GM21515 (cell line): ENCODE data around the gene IPO8.
"Not testable (repeated sequence)": the region's sequence is repeated elsewhere in the genome, so short reads cannot be mapped to it uniquely, and the experiment has no call there.

ENCODE experiments used
- ATAC-seq: cut with Tn5 transposase; IDR thresholded peaks from one replicate; pipeline ENCODE4 v1.9.1; 2021; ENCODE audit not compliant: unreplicated experiment

IPO8 gene

DNA sequence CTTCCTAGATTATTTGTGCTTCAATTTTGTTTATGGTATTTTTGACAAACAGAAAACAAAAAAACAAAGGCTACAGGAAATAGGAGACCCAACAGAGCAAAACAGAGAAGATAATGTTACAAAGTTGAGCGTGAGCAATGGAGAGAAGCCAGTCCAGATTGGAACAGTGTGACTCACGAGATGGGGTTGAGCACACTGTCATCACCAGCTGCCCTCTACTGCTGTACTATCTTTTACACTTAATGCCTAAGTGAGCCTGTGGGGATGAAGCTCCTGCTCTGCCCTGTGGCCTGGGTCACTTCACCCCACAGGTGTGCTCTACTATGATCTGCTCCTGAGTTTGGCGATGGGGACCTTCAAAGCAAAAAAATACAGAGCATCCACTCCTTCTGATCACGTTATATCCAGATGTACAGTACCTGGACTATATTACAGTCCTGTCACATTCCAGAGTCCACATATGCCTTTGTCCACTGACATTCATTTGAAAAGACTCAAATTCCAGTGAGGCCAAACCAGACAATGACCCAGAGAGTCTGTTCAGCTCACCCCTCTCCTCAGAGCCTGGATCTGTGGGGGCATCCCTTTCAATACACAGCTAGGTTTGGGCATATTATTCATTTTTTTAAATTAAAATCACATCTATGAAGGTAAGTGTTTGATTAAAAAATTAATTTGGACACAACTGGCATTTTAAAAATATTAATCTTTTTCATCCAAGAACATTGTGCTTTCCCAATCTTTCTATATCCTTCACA lies 4.4 kb downstream of the IPO8 start:
- ATAC-seq: no peak

DNA sequence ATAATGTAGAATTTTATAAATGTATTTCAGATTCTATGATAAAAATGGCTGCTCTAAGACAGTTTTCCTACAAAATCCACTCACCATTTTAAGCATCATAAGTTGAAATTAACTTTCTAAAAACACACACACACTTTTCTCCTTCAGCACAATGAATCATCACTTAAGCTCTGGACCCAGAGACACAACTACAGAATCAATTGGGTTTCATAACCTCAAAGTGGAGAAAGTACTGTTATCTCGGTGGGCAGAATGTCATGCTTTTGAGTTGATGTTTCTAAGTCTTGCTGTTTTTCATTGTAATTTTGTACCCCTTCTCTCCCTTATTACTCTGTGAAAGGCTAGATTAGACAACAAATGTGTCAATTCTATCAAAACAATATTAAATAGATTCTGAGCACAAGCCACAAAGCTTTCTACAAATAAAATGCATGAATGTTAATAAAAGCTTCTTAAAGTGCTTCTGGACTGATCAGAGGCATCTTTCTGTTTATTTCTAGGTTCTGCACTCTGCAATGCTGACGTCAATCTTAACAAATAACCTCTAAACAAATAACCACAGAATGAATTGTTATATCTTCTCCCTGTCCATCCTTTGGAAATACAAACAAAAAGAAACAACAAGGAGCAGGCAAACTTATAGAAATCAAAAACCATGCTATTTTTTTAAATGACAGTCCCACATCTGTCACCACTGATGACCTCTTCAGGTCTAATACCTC lies 8.2 kb downstream of the IPO8 start:
- ATAC-seq: no peak

DNA sequence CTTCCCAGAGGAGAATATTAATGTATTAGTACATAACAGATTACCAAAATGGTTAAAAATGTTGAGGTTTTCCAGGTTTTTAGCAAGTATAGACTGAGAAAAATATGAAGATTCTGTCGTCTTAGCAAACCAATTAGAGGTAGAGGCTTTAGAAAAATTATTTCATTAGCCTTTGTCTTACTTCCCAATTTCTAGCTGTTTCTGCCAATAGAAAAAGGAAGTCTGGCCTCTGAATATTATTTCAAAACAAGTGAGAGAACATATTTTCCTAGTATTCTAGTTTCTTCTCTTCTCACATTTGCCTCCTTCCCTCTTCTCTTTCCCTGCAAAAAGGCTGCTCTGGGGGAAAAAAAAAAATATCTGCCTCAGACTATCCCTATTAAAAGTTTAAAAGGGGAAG lies 16.4 kb downstream of the IPO8 start:
- ATAC-seq: no peak

DNA sequence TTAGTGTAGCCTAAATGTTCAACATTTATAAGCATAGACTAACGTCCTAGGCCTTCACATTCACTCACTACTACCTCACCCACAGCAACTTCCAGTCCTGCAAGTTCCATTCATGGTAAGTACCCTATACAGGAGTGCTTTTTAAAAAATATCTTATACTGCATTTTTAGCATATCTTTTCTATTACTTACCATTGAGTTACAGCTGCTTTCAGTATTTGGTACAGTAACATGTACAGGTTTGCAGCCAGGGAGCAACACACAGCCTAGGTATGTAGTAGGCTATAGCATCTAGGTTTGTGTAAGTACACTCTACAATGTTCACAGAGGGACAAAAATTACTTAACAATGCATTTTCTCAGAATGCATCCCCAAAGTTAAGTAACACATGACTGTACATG lies 17.4 kb downstream of the IPO8 start:
- ATAC-seq: no peak

DNA sequence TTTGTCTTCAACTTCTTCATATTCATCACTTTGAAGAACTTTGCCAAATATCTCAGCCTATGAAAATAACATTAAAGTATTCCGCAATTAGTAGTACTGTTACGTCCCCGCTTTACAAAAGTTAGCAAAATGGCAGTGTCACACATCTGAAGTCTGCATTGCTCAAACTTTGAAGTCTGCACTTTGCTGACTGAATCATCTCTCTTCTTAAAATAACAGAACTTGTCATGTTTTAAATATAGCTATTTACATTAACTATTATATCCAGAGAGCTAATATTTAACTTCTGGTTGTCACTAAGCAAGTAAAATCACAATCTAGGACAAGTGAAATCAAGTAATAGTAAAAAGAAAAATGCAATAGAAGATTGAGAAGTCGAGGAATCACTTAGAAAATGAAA lies 34.5 kb downstream of the IPO8 start:
- no peak for ATAC-seq

DNA sequence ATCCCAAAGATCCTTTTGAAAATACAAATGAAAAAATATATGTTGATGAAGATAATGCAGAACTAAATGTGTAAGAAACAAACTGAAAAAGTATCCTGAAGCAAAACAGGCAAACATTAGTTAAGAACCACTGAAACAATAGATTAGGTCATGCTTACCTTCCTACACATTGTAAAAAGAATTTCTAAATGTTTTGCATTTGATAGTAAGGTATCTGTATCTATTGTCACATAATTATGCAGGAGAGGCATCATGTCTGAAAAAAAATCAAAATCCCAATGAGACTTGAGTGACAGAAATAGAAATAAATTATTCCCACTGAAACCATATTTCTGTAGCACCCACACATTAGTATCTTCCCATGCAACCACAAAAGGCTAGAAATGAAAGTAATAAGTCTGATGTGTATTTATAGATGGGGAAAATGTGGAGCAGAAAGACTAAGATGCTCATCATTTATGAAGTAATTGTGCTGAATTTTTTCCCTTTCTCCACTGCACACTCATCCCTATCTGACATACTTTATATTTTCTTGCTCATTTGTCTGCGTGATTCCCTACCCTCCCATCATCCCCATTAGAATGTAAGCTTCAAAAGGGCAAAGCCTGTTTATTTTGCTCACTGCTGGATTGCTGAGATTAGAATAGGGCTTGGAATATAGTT lies 43.5 kb downstream of the IPO8 start:
- no peak for ATAC-seq

DNA sequence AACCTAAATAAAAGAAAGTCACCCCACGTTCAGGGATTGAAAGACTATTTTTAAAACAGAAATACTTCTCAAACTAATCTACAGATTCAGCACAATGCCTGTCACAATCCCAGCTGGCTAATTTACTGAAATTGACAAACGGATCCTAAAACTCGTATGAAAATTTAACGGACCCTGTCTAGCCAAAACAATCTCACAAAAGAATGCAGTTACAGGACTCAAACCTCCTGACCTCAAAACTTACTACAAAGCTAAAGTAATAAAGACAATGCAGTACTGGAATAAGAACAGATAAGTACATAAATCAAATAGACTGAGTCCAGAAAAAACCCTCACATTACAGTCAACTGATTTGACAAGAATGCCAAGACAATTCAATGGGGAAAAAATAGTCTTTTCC lies 48.8 kb downstream of the IPO8 start:
- no peak for ATAC-seq

DNA sequence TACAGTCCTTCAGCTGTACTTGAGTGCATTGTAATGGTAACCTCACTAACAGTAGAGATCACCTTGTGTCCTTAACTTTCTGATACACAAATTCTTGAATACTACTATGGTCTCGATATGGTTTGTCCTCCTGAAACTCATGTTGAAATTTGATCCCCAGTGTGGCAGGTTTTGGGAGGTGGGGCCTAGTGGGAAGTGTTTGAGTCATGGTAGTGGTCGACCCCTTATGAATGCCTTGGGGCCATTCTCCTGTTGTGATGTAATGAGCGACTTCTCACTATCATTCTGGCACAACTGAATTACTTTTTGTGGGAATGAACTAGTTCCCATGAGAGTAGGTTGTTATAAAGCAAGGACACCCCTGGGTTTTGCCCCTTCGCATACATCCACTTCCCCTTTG lies 52.3 kb downstream of the IPO8 start:
- ATAC-seq: no peak

DNA sequence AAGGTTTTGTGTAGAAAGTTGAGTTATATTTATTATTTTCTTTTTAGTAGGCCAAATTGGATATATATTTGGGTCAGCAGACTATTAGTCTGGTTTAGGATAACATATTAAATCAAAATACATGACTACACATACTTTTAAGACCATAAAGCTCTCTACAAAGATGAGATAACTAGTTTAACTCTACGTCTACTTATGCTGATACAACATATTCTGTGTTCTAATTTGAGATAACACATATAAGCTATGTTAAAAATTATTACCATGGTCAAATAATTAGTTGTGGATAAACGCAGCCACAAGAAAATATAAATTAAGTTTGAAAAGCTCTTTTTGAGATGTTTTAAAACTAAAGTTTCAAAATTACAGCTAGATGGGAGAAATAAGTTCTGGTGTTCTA lies 55.3 kb downstream of the IPO8 start:
- ATAC-seq: no peak

DNA sequence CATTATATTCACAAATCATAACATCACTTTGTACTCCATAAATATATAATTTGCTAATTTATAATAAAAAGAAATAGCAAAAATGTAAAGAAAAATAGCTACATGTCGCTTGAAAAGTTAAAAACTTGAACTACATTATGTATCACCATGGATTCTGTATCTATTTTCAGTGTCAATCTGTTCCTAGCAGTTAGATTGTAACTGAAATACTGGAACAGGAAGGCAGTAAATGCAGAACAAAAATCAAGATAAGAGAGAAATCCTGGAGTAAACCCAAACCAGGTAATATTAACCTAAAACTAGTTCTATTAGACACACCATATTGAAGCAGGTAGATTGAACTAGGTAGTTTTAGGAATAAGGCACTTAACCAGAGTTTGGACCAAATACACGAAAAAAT lies 60.3 kb downstream of the IPO8 start:
- no peak for ATAC-seq

DNA sequence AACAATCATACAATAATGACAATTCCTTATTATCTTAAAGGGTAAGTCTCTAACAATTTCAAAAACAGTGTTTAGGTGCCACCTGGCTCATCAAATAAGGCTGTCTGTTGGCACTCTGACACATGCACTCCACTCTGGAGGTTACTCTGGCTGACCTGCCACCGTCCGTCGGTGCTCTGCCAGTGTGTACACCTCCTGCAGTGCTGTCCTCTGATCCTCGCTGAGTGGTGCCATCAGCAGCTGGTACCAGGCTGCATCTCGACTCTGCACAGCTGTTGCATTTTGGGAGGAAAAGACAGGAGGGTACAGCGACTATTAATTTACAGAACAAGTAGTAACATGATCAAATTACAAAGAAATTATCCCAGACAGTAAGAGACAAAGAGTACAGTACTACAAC lies 63.9 kb downstream of the IPO8 start:
- no peak for ATAC-seq

DNA sequence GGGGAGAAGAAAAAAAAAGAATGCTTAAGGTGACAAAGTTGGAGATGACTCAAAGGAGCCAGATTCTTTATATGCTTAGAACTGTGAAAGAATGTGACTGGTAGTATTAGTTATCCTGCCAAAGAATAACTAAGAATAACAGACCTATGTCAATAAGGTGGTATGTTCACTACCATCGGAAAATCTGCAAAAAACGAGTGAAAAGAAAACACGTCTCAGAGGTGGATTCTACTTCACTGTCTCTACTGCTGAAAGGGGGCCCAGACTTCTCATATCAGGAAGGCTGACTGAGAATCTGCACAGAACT lies 64.7 kb downstream of the IPO8 start:
- ATAC-seq: no peak

DNA sequence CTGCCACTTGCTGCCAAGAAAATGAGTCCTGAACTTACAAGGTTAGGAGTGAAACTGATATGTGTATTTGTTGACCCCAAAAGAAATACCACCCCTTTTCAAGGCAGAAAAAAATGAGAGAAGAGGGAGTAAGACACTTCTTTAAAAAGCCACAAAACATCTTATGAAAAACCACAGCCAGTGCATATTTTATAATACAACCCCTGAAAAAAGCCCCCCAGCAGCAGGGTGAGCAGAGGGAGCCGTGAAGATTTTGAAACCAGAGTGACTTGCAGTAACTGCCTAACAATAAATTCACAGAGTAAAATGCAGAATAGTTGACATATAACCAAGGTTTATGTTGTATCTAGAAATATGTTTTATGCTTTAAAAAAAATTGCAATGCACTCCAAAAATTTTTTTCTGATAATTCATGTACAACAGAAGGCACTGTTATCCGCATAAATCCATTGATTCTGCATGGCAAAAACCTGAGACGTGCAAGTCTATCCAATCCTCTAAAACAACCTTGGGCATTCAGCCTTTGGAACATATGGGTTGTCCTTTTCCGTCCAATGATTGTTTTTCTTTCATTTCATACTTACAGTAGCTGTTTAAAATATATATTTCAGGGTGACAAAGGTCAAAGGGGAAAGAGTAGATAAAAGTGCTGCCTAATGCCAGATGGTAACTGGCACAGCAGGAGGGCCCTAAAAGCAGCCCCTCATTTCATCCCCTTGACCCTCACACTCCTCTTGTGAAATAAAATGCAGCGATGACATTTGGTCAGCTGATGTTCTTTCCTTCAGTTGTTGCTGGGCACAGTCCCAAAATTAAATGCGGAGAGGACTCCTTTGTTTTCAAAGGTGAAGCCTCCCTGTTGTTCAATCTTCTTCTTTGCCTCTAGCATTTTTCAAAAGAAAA lies 65.3 kb downstream of the IPO8 start:
- no peak for ATAC-seq

DNA sequence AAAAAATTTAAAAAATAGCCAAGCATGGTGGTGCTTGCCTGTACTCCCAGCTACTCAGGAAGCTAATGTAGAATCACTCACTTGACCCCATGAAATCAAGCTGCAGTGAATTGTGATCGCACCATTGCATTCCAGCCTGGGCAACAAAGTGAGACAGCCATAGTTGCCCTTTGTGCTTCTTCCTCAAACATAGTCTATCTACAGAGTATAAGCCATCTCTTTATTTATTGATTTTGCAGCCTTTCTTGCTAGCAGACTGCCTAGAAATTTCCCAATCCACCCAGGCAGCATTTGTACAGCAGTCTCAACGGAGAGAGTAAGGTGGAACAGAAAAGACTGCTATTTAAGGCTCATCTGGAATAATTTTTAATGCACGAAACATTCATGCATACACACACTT lies 68.8 kb downstream of the IPO8 start:
- ATAC-seq: no peak

DNA sequence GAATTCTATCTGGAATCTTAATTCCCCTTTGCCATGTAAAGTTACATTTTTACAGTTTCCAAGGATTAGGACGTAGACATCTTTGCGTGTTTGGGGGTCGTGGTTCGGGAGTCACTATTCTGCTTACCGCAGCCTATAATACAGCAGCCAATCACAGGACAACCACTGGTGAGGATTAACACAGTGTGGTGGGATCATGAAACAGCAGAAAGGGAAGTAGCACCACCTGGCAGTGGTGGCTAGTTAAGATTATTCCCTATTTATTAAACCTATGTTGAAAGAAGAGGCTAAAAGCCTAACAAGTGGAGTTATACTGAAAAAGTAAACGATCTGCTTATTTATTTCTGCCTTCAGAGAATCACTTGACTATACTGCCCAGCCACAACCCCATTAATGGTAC lies 71.7 kb downstream of the IPO8 start:
- no peak for ATAC-seq

DNA sequence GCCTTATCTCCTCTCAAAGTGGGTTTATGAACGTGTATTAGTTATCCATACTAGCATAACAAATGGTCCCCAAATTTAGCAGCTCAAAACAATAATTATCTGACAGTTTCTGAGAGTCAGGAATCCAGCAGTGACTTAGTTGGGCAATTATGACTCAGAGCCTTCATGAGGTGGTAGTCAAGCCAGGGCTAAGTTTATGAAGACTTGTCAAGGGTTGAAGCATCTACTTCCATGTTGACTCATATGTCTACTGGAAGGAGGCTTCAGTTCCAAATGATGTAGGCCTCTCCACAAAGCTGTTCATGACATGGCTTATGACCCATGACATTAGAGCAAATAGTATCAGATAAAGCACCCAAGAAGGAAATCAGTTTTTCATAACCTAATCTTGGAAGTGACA lies 73.2 kb downstream of the IPO8 start:
- ATAC-seq: peak; percentile 70

DNA sequence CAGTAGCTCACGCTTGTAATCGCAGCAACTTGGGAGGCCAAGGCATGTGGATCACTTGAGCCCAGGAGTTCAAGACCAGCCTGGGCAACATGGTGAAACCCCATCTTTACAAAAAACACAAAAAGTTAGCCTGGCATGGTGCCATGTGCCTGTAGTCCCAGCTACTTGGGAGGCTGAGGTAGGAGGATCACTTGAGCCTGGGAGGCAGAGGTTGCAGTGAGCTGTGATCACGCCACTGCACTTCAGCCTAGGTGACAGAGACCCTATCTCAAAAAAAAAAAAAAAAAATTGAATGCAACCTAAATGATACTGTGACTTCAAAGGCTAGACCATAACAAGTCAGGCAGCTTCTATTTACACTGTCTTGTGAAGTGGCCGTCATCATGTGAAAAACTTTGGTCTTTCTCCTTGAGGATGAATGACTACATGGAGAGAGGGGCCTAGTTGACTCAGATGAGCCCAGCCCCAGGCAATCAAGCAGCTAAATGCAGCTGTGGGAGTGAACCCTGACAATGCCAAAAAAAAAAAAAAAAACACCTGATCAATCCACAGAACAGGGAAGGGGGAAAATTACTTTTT lies 73.9 kb downstream of the IPO8 start:
- ATAC-seq: not testable (repeated sequence)

DNA sequence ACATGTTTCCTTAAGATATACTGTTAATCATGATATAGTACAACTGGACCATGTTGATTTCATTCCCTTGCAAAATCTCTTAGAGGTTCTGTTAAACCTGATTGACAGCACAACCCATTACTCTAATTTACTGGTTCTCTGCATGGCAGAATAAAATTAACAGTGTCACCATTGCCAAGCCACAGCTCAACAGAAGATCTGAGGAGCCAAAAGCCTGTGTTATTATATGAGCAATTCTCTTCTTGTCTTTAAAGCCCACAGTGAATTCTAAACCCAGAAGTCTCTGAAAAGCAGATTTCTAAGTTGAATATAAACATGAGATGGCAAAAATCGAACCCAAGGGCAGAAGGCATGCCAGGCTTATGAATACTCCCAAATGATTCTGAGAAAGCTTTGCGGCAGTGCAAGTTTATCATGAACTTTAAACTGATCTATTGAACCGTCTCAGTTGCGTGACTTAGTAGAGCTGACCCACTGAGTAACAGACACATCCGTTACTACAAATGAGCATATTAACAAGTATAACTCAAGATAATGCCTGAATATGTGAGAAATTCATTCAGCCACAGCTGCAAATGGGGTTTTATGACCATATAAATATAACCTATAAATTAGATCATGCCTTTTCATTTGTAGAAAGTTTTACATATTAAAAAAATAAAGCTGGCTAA lies 78.2 kb downstream of the IPO8 start:
- ATAC-seq: no peak

DNA sequence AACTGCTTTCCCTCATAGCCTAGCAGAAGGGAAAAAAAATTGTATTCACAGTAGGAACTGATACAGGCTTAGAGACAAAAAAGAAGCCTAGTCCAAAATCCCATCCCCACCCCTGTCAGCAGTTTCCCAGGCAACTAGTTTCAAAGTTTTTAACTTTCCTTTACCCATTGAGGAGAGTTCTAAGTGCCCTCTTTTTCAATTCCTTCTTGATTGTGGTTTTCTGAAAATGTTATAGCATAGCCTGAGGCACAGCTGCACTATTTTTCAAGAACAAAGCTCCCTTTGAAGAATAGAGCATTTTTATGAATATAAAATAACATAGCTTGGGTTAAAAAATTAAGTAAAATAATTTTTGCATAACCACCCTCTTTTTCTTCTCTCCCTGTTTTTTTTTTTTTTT lies 81.6 kb downstream of the IPO8 start:
- ATAC-seq: no peak

DNA sequence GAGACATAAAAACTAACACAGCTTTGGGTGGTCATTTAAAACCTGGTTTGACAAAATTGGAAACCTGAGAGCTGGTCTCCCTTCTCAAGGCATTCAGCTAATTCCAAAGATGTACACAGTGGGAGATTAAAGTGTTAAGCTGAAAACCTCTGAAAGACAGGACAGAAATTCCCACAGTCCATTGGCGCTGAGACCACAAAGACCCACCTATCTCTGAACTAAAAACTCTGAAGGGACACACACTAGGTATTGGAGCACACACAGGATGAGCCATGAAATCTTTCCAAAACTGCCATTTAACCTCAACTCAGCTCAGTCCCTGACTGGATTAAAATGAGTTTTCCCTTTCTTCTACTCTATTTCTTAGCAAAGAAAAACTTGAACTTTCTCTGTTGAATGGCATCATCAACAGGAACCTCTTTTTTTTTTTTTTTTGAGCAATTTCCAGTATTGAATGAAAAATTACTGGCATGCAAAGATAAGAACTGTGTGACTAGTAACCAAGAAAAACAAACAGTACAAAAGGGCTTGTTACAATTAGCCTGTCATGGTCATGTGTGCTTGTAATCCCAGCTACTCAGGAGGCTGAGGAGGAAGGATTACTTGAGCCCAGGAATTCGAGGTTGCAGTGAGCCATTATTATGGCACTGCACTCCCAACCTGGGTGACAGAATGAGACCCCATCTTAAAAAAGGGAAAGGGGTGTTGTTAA lies 82.4 kb downstream of the IPO8 start:
- no peak for ATAC-seq
